Measurements from ENCODE around the gene PHACTR3. TPM values are rescaled to one million over a fixed set of nuclear protein-coding genes. Genes with fewer than 3 reads are reported as not detected.

PHACTR3 gene
- total RNA-seq, 1 experiment from 2014 or later: not detected

GRCh38 chr20:59895908-59896307 lies 291.6 kb downstream of the PHACTR3 start:
- Histone ChIP-seq H3T11ph (ENCODE audit: low read length) (no peak overlapping the region), H3K18ac (ENCODE audit: insufficient read length, low read depth, low read length) (no peak overlapping the region), H2BK15ac (ENCODE audit: low read depth, low read length) (no peak overlapping the region), H3K9ac (ENCODE audit: extremely low read depth, insufficient read length, low read length) (no peak overlapping the region), H2BK120ac (ENCODE audit: low read depth, low read length, poor library complexity, severe bottlenecking) (no peak overlapping the region), H3K79me1 (ENCODE audit: insufficient read depth, low read depth, low read length, poor library complexity, severe bottlenecking) (no peaks in the 10 kb centered on the region), H2AFZ (ENCODE audit: low read length) (no peak overlapping the region), H3K27ac (ENCODE audit: insufficient read length, low read depth, low read length) (no peak overlapping the region), H3K14ac (ENCODE audit: insufficient read depth, low read length) (no peak overlapping the region), H2AK5ac (ENCODE audit: insufficient read length, low read length) (no peak overlapping the region), H3K9me3 (ENCODE audit: control insufficient read depth, low read depth, low read length) (no peaks in the 10 kb centered on the region), H4K8ac (replicated peaks; ENCODE audit: insufficient read length, low read depth, low read length) (no peak overlapping the region), H2BK20ac (ENCODE audit: low read depth, low read length, poor library complexity, severe bottlenecking) (no peak overlapping the region), H2BK12ac (ENCODE audit: insufficient read length, low read depth, low read length) (no peak overlapping the region), H2BK5ac (ENCODE audit: insufficient read length, low read length) (no peak overlapping the region), H3K4ac (ENCODE audit: low read depth, low read length) (no peak overlapping the region), H3K56ac (ENCODE audit: insufficient read length, low read depth, low read length) (no peak overlapping the region), H4K91ac (ENCODE audit: insufficient read length, low read depth, low read length) (no peak overlapping the region), H3K4me2 (ENCODE audit: insufficient read depth, insufficient read length, low read length) (no peak overlapping the region), H4K20me1 (ENCODE audit: control insufficient read depth, insufficient read depth, insufficient read length) (no peaks in the 10 kb centered on the region), H3K23ac (ENCODE audit: insufficient read length, low read depth, low read length) (no peak overlapping the region), H3K27me3 (ENCODE audit: insufficient read depth, low read length) (no peaks in the 10 kb centered on the region), H3K23me2 (ENCODE audit: insufficient read length, low read depth, low read length, poor library complexity, severe bottlenecking) (no peaks in the 10 kb centered on the region), H4K5ac (ENCODE audit: insufficient read length, low read depth, low read length) (no peak overlapping the region), H3K79me2 (ENCODE audit: insufficient read depth, low read length) (no peaks in the 10 kb centered on the region), H3K4me1 (ENCODE audit: insufficient read depth, low read length) (no peaks in the 10 kb centered on the region)
- Mint-ChIP-seq H3K4me1 (no peaks in the 10 kb centered on the region), H3K27me3 (ENCODE audit: low read depth) (peaks cover 22% of the 10 kb centered on the region), H3K27ac (no peak overlapping the region), H3K4me3 (no peak overlapping the region), H3K9me3 (peaks cover 0 to 3% of the 10 kb centered on the region in 2 experiments; a peak in 1 of 5 replicates), H3K36me3 (ENCODE audit: insufficient read depth in 1 of 3, low read depth in 3 of 3) (no peaks in the 10 kb centered on the region)
- WGBS (ENCODE audit: extremely low coverage, insufficient read length, low lambda C conversion rate): no CpG with 5 or more reads among the region's 1 CpG
- DNase-seq: no peak
- no peak for TF ChIP-seq CTCF (conservative IDR thresholded peaks at IDR 0.05)

Measured in H9 (cell line).